Loucy (cell line): ENCODE measurements around the gene IRF2BPL.

Source experiments
- CTCF ChIP-seq: fragments of 200-600 bp; sonication (generic); conservative IDR thresholded peaks from 2 replicates; pipeline ENCODE4 v1.5.1; 2014; ENCODE audit warnings: mild to moderate bottlenecking, antibody characterized with exemption, low read length
- EZH2phosphoT487 ChIP-seq: fragments of 200-600 bp; IDR thresholded peaks from 2 replicates; pipeline ENCODE4 v1.6.1; 2018; ENCODE audit warnings: antibody characterized with exemption, mild to moderate bottlenecking, moderate library complexity, borderline replicate concordance

DNA sequence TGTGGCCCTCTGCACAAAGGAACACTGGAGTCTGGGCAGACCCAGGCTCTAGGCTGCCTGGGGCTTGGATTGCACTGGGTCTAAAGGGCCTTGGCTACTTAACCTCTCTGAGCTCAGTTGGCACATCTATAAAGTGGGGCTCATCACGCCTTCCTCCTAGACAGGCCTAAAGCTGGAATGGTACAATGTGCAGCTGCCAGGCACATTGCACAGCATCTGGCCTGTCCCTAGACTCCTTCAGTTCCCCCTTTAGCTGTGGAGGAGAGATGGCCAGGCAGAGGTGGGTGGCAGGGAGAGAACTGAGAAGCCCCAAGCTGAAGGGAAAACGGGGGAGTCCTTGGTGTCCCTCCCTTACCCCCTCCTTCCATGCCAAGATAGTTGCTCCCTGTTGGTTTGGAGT, 10.8 kb downstream of the IRF2BPL start:
- TF ChIP-seq CTCF (no peak), EZH2phosphoT487 (no peak)
